AG04450 (cell line): Measurements from ENCODE around the gene TRIM44. TPM values are rescaled to one million over a fixed set of nuclear protein-coding genes. Genes with fewer than 3 reads are reported as not detected.

Experiments used
- CTCF ChIA-PET: fragments of 300-600, 350-600 bp; formaldehyde crosslinking; extraction: SDS; loops from one replicate; lab custom pipeline; 2022; ENCODE audit warnings: antibody characterized with exemption, inconsistent platforms; lab: Charles Lee
- POLR2A ChIA-PET: fragments of 350-600 bp; formaldehyde crosslinking; extraction: SDS; loops from one replicate; lab custom pipeline; 2021; ENCODE audit warnings: antibody characterized with exemption, inconsistent platforms; lab: Yijun Ruan, JAX
- DNase-seq: peaks from one replicate; pipeline ENCODE4 v3.0.0-alpha.2; 2011; ENCODE audit warnings: low read depth, low spot score
- H3K27ac ChIP-seq: one replicate; pipeline ENCODE4 v1.5.1; 2012; ENCODE audit warnings: low read depth, low read length, control low read depth
- H3K27me3 ChIP-seq: one replicate; pipeline ENCODE4 v1.6.0; 2012; ENCODE audit warnings: low read length; ENCODE audit not compliant: control insufficient read depth, insufficient read depth
- H3K4me3 ChIP-seq: 2 replicates; pipeline ENCODE4 v1.5.1; 2011; ENCODE audit warnings: mild to moderate bottlenecking, low read depth, low read length, control low read depth
- H3K9me3 ChIP-seq: 2 replicates; pipeline ENCODE4 v1.5.1; 2012; ENCODE audit warnings: low read length; ENCODE audit not compliant: control insufficient read depth, insufficient read depth
- polyA plus RNA-seq: library from polyadenylated mRNA; depleted of rRNA; stranded (reverse); fragments of >200 nt; gene quantifications from 2 replicates; pipeline ENCODE4 v1.2.3, GENCODE V29; 2011
- TF ChIP-seq, protein P1 (sequence below): IDR thresholded peaks from 2 replicates; pipeline ENCODE4 v1.5.1; 2011; ENCODE audit warnings: low read depth, low read length, control low read depth, inconsistent platforms

TRIM44 gene
- polyA plus RNA-seq, 1 experiment: 70.7 TPM

DNA sequence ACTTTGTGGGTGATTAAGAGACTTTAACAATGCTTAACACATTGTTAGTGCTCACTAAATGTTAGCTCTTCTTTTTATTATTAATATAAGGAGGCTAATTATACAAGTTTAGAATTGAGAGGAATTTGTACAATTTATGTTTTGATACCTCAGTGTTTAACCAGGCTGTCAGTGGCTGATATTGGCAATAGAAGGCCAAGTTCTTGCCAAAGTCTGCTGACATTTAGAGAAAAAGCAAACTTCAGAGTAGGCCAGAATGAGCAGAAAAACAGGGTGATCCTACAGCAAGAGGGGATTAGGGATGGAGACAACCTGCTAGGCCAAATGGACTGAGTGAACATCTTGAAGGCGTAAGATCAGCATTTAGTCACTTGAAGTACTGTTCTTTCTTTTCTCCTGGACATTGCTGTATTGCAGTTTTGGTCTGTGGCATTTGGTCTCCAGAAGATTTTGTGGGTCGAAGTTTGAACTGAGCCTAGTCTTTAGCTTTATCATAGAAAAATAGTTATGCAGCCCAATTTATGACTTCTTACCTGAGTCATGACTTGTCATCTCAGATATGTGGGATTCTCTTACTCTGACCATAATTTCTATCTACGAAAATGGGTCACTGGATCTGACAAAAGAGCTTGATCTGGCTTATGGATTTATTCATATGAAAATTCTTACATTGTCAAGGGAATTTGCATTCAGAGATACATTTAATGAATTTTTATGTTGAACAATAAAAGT, 9.0 kb downstream of the TRIM44 start:
- Histone ChIP-seq H3K27ac (no peak overlapping the region), H3K27me3 (no peaks in the 10 kb centered on the region), H3K4me3 (no peak overlapping the region), H3K9me3 (peaks cover under 1% of the 10 kb centered on the region; the same call in 1 of the 2 replicates)
- CTCF ChIA-PET: interaction anchor here (1.2 kb wide), 1 partner anchor 150 kb away, joined by 5 read pairs; no protein-coding TSS in a partner anchor
- TF ChIP-seq, protein P1, sequence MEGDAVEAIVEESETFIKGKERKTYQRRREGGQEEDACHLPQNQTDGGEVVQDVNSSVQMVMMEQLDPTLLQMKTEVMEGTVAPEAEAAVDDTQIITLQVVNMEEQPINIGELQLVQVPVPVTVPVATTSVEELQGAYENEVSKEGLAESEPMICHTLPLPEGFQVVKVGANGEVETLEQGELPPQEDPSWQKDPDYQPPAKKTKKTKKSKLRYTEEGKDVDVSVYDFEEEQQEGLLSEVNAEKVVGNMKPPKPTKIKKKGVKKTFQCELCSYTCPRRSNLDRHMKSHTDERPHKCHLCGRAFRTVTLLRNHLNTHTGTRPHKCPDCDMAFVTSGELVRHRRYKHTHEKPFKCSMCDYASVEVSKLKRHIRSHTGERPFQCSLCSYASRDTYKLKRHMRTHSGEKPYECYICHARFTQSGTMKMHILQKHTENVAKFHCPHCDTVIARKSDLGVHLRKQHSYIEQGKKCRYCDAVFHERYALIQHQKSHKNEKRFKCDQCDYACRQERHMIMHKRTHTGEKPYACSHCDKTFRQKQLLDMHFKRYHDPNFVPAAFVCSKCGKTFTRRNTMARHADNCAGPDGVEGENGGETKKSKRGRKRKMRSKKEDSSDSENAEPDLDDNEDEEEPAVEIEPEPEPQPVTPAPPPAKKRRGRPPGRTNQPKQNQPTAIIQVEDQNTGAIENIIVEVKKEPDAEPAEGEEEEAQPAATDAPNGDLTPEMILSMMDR: no peak
- DNase-seq: no peak
- POLR2A ChIA-PET: no interaction called here

DNA sequence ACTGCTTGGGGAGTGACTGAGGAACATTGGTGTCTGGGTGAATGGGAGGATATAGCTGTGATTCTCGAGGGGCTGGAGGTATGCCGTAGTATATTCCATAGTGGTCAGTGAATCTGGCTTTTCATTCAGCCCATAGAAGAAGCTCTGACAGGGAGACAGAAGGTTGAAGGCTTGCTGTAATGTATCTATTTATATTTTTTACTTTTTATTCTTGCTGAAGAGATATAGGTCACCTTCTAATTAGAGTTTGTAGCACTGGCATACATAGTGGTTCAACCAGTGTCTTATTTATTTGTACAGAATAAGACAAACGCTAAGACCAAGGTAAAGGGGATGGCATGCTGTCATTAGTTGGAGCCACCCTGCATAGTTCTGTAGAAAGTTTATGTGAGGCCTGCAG, 10.0 kb downstream of the TRIM44 start:
- Histone ChIP-seq H3K27me3 (no peaks in the 10 kb centered on the region), H3K9me3 (no peaks in the 10 kb centered on the region), H3K4me3 (no peak overlapping the region), H3K27ac (no peak overlapping the region)
- no peak for DNase-seq
- POLR2A ChIA-PET: no interaction called here
- CTCF ChIA-PET: no interaction called here
- TF ChIP-seq, protein P1: no peak

DNA sequence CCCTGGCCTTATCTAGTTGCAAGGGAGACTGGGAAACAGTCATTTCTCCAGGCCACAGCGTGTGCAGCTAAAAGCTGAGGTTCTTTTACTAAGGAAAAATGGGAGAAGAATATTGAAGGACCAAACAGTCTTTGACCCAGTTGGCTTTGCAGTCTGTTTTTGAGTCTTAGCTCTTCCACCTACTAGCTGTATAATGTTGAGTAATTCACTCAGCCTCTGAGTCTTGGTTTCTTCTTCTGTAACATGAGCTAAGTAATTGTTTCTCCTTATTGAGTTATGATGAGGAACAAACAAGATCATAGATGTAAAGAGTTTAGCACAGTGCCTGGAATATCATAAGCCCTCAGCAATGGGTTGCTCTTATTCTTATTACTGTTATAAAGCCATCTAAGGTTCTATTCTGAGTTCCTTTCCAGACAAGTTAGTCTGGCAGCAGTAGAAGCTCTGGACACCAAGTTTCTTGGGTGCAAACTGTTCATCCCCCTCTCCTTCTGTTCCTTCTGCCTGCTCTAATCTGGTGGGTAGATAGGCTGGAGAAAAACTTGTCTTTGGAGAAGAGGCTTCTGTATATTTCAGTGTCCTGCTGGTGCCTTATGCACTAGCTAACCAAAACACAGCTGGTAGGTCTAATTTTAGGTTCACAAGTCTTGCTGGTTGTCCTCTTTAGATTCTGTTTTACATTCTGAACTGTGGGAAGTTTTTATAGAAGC, 13.5 kb downstream of the TRIM44 start:
- no peak for DNase-seq
- ChIA-PET CTCF (interaction anchor here (1.1 kb wide), 1 partner anchor 146 kb away, joined by 5 read pairs; no protein-coding TSS in a partner anchor), POLR2A (no interaction called here)
- TF ChIP-seq, protein P1: no peak
- H3K27me3 ChIP-seq: no peaks in the 10 kb centered on the region
- H3K4me3 ChIP-seq: no peak overlapping the region
- no peaks in the 10 kb centered on the region for H3K9me3 ChIP-seq
- H3K27ac ChIP-seq: no peak overlapping the region

- Histone ChIP-seq H3K9me3 (no peaks in the 10 kb centered on the region), H3K4me3 (no peak overlapping the region), H3K27me3 (no peaks in the 10 kb centered on the region), H3K27ac (no peak overlapping the region)
- DNase-seq: no peak
- ChIA-PET POLR2A (no interaction called here), CTCF (interaction anchor here (1.1 kb wide), 1 partner anchor 146 kb away, joined by 5 read pairs; no protein-coding TSS in a partner anchor)
- TF ChIP-seq, protein P1: no peak
Measured at GRCh38 chr11:35676611-35676965, 14.0 kb downstream of the TRIM44 start.

DNA sequence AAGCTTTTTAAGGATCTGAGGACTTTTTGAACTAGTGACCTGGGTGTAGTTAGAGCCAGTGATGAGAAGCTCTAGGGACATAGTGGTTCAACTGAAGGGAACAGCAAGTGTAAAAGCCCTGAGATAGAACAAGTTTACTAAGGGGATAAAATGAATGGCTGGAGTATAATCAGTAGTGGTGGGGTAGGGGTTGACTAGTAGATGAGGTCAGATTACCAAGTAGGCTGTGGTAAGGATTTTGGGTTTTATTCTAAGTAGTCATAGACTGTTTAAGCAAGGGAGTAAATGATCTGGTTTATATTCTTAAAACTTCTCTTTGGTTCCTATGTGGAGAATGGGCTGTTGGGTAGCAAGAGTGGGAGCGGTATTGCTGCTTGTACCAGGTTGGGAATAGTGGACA, 15.3 kb downstream of the TRIM44 start:
- POLR2A ChIA-PET: no interaction called here
- no peaks in the 10 kb centered on the region for H3K9me3 ChIP-seq
- DNase-seq: no peak
- H3K27me3 ChIP-seq: no peaks in the 10 kb centered on the region
- TF ChIP-seq, protein P1: no peak
- H3K27ac ChIP-seq: no peak overlapping the region
- no peak overlapping the region for H3K4me3 ChIP-seq
- CTCF ChIA-PET: no interaction called here
